OCI-LY1 (cell line): ENCODE data around the gene DDR2.
"Not testable (repeated sequence)": the region's sequence is repeated elsewhere in the genome, so short reads cannot be mapped to it uniquely, and the experiment has no call there.

Experiments
- H2AFZ ChIP-seq: fragments of 200-600 bp; sonication (generic), shearing (Covaris generic); 2 replicates; pipeline ENCODE4 v1.6.0; 2014; ENCODE audit warnings: antibody characterized with exemption, mild to moderate bottlenecking, low read length
- H3F3A ChIP-seq: fragments of 200-600 bp; sonication (generic), shearing (Covaris generic); 2 replicates; pipeline ENCODE4 v1.6.0; 2014; ENCODE audit warnings: mild to moderate bottlenecking, antibody characterized with exemption, low read length, moderate library complexity; ENCODE audit not compliant: insufficient read depth
- H3K27ac ChIP-seq: fragments of 200-600 bp; sonication (generic); 2 replicates; pipeline ENCODE4 v1.5.1; 2014; ENCODE audit warnings: low read length, mixed run types, mild to moderate bottlenecking, low read depth; ENCODE audit not compliant: poor library complexity, severe bottlenecking
- H3K27me3 ChIP-seq: fragments of 200-600 bp; sonication (generic); 2 replicates; pipeline ENCODE4 v1.6.0; 2014; ENCODE audit warnings: antibody characterized with exemption, mild to moderate bottlenecking, low read length, moderate library complexity; ENCODE audit not compliant: insufficient read depth
- H3K36me3 ChIP-seq: fragments of 200-600 bp; sonication (generic); 2 replicates; pipeline ENCODE4 v1.6.1; 2014; ENCODE audit warnings: mild to moderate bottlenecking, antibody characterized with exemption, low read length, moderate library complexity, mixed read lengths; ENCODE audit not compliant: insufficient read depth
- H3K4me1 ChIP-seq: fragments of 200-600 bp; sonication (generic); 2 replicates; pipeline ENCODE4 v1.5.1; 2014; ENCODE audit warnings: mild to moderate bottlenecking, low read length, moderate library complexity; ENCODE audit not compliant: insufficient read depth, severe bottlenecking
- H3K4me2 ChIP-seq: fragments of 200-600 bp; sonication (generic), shearing (Covaris generic); 2 replicates; pipeline ENCODE4 v1.6.1; 2014; ENCODE audit warnings: low read length
- H3K4me3 ChIP-seq: fragments of 200-600 bp; sonication (generic); 2 replicates; pipeline ENCODE4 v1.5.1; 2014; ENCODE audit warnings: low read length, low read depth, mild to moderate bottlenecking, mixed read lengths; ENCODE audit not compliant: poor library complexity, severe bottlenecking
- H3K79me2 ChIP-seq: fragments of 200-600 bp; shearing (Covaris generic); 2 replicates; pipeline ENCODE4 v1.6.1; 2016; ENCODE audit warnings: mixed run types, low read length, mixed read lengths; ENCODE audit not compliant: insufficient read depth
- H3K9ac ChIP-seq: fragments of 200-600 bp; sonication (generic), shearing (Covaris generic); 2 replicates; pipeline ENCODE4 v1.6.1; 2014; ENCODE audit warnings: mild to moderate bottlenecking, low read length, mixed read lengths
- H3K9me2 ChIP-seq: fragments of 200-600 bp; sonication (generic), shearing (Covaris generic); 2 replicates; pipeline ENCODE4 v1.6.1; 2014; ENCODE audit warnings: low read depth, mild to moderate bottlenecking, low read length, mixed read lengths
- H3K9me3 ChIP-seq: fragments of 200-600 bp; shearing (Covaris generic); 2 replicates; pipeline ENCODE4 v1.6.1; 2014; ENCODE audit warnings: low read length, mixed read lengths
- H4K20me1 ChIP-seq: fragments of 200-600 bp; sonication (generic), shearing (Covaris generic); 2 replicates; pipeline ENCODE4 v1.6.0; 2016; ENCODE audit warnings: mild to moderate bottlenecking, low read length; ENCODE audit not compliant: insufficient read depth
- EZH2 ChIP-seq: fragments of 200-600 bp; sonication (generic), shearing (Covaris generic); IDR thresholded peaks from 2 replicates; pipeline ENCODE4 v1.8.0; 2017; ENCODE audit warnings: borderline replicate concordance, mixed run types, mild to moderate bottlenecking, antibody characterized with exemption, low read length, moderate library complexity, mixed read lengths
- TF ChIP-seq, protein P1 (sequence below): fragments of 200-600 bp; sonication (generic), shearing (Covaris generic); IDR thresholded peaks from 2 replicates; pipeline ENCODE4 v1.5.1; 2017; ENCODE audit warnings: mild to moderate bottlenecking, antibody characterized with exemption, low read length, moderate library complexity, mixed read lengths

The DDR2 gene

DNA sequence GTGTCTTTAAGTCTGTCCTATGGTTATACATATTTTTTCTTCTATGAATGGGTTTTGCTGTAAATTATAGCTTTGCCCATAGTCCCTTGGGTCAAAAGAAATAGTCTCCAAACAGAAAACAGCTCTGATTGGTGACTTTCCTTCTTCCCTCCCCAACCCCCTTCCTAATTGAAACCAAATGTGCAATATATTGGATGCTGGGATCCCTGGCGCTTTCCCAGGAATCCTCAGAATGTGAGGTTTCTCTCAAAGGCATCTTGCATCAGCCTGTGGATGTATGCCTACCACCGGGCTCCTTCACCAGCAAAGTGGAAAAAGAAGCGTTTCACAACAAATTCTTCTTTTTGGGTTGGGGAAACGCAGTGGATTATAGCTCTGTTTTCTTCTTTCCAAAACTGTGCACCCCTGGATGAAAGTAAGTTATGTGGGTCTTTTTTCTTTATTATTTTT, at the start of gene DDR2:
DDR2 (plus strand) TSS at position 248 of the 450 bp plus-strand sequence. CDS start 86,600 bp downstream, outside the sequence.
- Histone ChIP-seq H3K4me1 (no peaks in the 10 kb centered on the region), H3K4me3 (no peak within 1 kb of the TSS), H4K20me1 (no peaks in the 10 kb centered on the region), H3K36me3 (no peaks in the 10 kb centered on the region), H3K9ac (no peak within 1 kb of the TSS), H3K27ac (no peak within 1 kb of the TSS), H3K9me3 (no peaks in the 10 kb centered on the region), H3F3A (no peaks in the 10 kb centered on the region), H3K27me3 (no peaks in the 10 kb centered on the region), H3K79me2 (no peaks in the 10 kb centered on the region), H3K9me2 (no peaks in the 10 kb centered on the region), H3K4me2 (no peak within 1 kb of the TSS), H2AFZ (no peak within 1 kb of the TSS)
- TF ChIP-seq EZH2 = no peak
- TF ChIP-seq, protein P1, sequence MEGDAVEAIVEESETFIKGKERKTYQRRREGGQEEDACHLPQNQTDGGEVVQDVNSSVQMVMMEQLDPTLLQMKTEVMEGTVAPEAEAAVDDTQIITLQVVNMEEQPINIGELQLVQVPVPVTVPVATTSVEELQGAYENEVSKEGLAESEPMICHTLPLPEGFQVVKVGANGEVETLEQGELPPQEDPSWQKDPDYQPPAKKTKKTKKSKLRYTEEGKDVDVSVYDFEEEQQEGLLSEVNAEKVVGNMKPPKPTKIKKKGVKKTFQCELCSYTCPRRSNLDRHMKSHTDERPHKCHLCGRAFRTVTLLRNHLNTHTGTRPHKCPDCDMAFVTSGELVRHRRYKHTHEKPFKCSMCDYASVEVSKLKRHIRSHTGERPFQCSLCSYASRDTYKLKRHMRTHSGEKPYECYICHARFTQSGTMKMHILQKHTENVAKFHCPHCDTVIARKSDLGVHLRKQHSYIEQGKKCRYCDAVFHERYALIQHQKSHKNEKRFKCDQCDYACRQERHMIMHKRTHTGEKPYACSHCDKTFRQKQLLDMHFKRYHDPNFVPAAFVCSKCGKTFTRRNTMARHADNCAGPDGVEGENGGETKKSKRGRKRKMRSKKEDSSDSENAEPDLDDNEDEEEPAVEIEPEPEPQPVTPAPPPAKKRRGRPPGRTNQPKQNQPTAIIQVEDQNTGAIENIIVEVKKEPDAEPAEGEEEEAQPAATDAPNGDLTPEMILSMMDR = no peak

DNA sequence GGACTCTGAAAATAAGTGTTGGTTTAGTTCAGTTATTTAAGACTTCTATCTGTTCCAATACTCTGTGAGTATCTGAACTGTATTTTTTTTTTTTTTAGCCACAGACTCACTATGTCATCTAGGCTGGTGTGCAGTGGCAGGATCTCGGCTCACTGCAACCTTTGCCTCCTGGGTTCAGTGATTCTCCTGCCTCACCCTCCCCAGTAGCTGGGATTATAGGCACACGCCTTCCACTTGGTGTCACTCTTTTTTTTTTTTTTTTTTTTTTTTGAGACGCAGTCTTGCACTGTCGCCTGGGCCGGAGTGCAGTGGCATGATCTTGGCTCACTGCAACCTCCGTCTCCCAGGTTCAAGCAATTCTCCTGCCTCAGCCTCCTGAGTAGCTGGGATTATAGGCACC, 49.4 kb upstream of the DDR2 start:
- H3K9me3 ChIP-seq, H2AFZ ChIP-seq, H3K79me2 ChIP-seq, H3K9me2 ChIP-seq, H3K4me3 ChIP-seq, H3K27ac ChIP-seq, H4K20me1 ChIP-seq, H3K27me3 ChIP-seq, H3K4me1 ChIP-seq, H3K4me2 ChIP-seq, H3K9ac ChIP-seq, H3F3A ChIP-seq: not testable (repeated sequence)
- H3K36me3 ChIP-seq = peaks cover 41% of the 10 kb centered on the region; the same call in 1 of the 2 replicates

DNA sequence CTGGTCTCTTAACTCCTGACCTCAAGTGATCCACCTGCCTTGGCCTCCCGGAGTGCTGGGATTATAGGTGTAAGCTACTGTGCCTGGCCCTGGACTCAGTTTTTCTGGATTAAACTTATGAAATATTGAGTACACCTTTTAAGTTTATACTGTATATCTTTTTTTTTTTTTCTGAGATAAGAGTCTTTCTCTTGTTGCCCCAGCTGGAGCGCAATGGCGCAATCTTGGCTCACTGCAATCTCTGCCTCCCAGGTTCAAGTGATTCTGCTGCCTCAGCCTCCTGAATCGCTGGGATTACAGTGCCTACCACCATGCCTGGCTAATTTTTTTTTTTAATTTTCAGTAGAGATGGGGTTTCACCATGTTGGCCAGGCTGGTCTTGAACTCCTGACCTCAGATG, 47.2 kb upstream of the DDR2 start:
- H3F3A ChIP-seq, H3K4me2 ChIP-seq, H3K79me2 ChIP-seq, H3K9ac ChIP-seq, H3K4me1 ChIP-seq, H3K9me3 ChIP-seq, H3K27me3 ChIP-seq, H3K9me2 ChIP-seq, H4K20me1 ChIP-seq, H2AFZ ChIP-seq, H3K27ac ChIP-seq, H3K4me3 ChIP-seq: not testable (repeated sequence)
- peaks cover 47% of the 10 kb centered on the region; the same call in 1 of the 2 replicates for H3K36me3 ChIP-seq

DNA sequence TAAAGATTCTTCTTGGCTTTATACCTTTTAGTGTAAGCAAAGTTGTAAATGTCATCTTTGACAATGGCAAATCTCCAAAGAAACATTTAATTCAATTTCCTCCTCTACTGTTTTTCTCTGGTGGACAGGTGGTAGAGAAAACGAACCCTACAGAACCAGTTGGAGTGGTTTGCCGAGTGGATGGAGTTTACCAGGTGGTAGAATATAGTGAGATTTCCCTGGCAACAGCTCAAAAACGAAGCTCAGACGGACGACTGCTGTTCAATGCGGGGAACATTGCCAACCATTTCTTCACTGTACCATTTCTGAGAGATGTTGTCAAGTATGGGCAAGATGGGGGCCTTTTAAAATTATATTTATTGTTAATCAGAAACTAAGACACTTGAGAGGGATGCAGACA, 44.9 kb upstream of the DDR2 start:
- Histone ChIP-seq H3K27ac (no peak overlapping the region), H3K79me2 (no peaks in the 10 kb centered on the region), H3K4me3 (no peak overlapping the region), H3K9me3 (no peaks in the 10 kb centered on the region), H3K9me2 (no peaks in the 10 kb centered on the region), H3K9ac (no peak overlapping the region), H3K36me3 (peaks cover 42% of the 10 kb centered on the region; the same call in 1 of the 2 replicates), H3F3A (no peaks in the 10 kb centered on the region), H2AFZ (no peak overlapping the region), H3K4me1 (no peaks in the 10 kb centered on the region), H3K27me3 (no peaks in the 10 kb centered on the region), H4K20me1 (no peaks in the 10 kb centered on the region), H3K4me2 (no peak overlapping the region)
- TF ChIP-seq, protein P1 = no peak
- no peak for TF ChIP-seq EZH2
